H1 (cell line): ENCODE data around the gene BNC1. TPM values are rescaled to one million over a fixed set of nuclear protein-coding genes. Genes with fewer than 3 reads are reported as not detected.

Experiments used
- polyA plus RNA-seq, 7 experiments: library from polyadenylated mRNA; depleted of rRNA in 3 of 7; stranded (reverse) in 5 of 7; unstranded in 2 of 7; fragments of >200 nt in 5 of 7; fragments of 200-250 nt in 2 of 7; gene quantifications; 1 replicate in 5 of 7; 2 replicates in 1 of 7; 4 replicates in 1 of 7; pipeline versions ENCODE4 v1.2.1 to v1.2.3, GENCODE V29; 2011 to 2013; ENCODE audit warnings: missing spikeins in 2 of 7, mixed read lengths in 2 of 7
- total RNA-seq: library from RNA; stranded (reverse); fragmentation: NEBNext Ultra II Directional; extraction: Animal tissue kit (Norgen Biotek cat#: 25700); gene quantifications from 2 replicates; pipeline ENCODE4 v1.2.1, GENCODE V29; 2021

The BNC1 gene
- total and polyA plus RNA-seq, 2 of the 8 experiments (the other 6 are each of a cell fraction or from before 2014, with no cell fraction given) = 0.99 to 2.1 TPM

Other genes starting within 250 kb of the BNC1 start
- 35.3 and 39.5 TPM in 2 replicates for gene BTBD1, start 217.4 kb downstream of the BNC1 start, total RNA-seq
- gene BTBD1, start 217.4 kb downstream of the BNC1 start, polyA plus RNA-seq (2011; rRNA removed) = 18.6 and 18.8 TPM in 2 replicates
- gene TM6SF1, start 177.0 kb downstream of the BNC1 start, total RNA-seq = 0.90 and 1.0 TPM in 2 replicates
- 0.74 and 0.86 TPM in 2 replicates for gene TM6SF1, start 177.0 kb downstream of the BNC1 start, polyA plus RNA-seq (2011; rRNA removed)
- gene HDGFL3, start 76.8 kb downstream of the BNC1 start, total RNA-seq = 149 and 156 TPM in 2 replicates
- 7.3 and 14.1 TPM in 2 replicates for gene HDGFL3, start 76.8 kb downstream of the BNC1 start, polyA plus RNA-seq (2011; rRNA removed)
- gene SH3GL3, start 162.7 kb upstream of the BNC1 start, total RNA-seq = 16.3 and 19.1 TPM in 2 replicates
- gene SH3GL3, start 162.7 kb upstream of the BNC1 start, polyA plus RNA-seq (2011; rRNA removed) = 7.3 and 14.1 TPM in 2 replicates